ENCODE data around the gene KRT35.

- TF ChIP-seq CTCF (tag by site-specific recombination; IDR thresholded peaks at IDR 0.05), result no peak
- TF ChIP-seq ZBTB10 (tag by site-specific recombination; IDR thresholded peaks at IDR 0.05), result no peak
- TF ChIP-seq BCL11B (tag by site-specific recombination; IDR thresholded peaks at IDR 0.05; ENCODE audit: low read depth), result no peak
- no peak for TF ChIP-seq HOXA7 (CRISPR knock-in tag; IDR thresholded peaks at IDR 0.05; ENCODE audit: borderline replicate concordance)
- TF ChIP-seq ZNF274 (IDR thresholded peaks at IDR 0.05; ENCODE audit: low read length), result no peak
- no peak for TF ChIP-seq ZNF274 (tag by site-specific recombination; IDR thresholded peaks at IDR 0.05; ENCODE audit: borderline replicate concordance)
- TF ChIP-seq ZNF473 (tag by site-specific recombination; IDR thresholded peaks at IDR 0.05), result no peak
- no peak for TF ChIP-seq ZNF311 (tag by site-specific recombination; IDR thresholded peaks at IDR 0.05; ENCODE audit: borderline replicate concordance)
- TF ChIP-seq ZNF747 (tag by site-specific recombination; IDR thresholded peaks at IDR 0.05), result no peak
- no peak for TF ChIP-seq ZNF239 (tag by site-specific recombination; IDR thresholded peaks at IDR 0.05)
- no peak for TF ChIP-seq ZNF335 (tag by site-specific recombination; conservative IDR thresholded peaks at IDR 0.05)
- no peak for TF ChIP-seq ZNF184 (tag by site-specific recombination; IDR thresholded peaks at IDR 0.05)
- TF ChIP-seq ZNF280D (tag by site-specific recombination; IDR thresholded peaks at IDR 0.05), result no peak
- TF ChIP-seq ZNF510 (tag by site-specific recombination; IDR thresholded peaks at IDR 0.05; ENCODE audit: insufficient replicate concordance), result no peak
These were observed 370 bp downstream of the KRT35 start for GRCh38 chr17:41480581-41480980.
